ENCODE results near the gene EIF1.
"Not testable (repeated sequence)": the region's sequence is repeated elsewhere in the genome, so short reads cannot be mapped to it uniquely, and the experiment has no call there.

Gene EIF1

DNA sequence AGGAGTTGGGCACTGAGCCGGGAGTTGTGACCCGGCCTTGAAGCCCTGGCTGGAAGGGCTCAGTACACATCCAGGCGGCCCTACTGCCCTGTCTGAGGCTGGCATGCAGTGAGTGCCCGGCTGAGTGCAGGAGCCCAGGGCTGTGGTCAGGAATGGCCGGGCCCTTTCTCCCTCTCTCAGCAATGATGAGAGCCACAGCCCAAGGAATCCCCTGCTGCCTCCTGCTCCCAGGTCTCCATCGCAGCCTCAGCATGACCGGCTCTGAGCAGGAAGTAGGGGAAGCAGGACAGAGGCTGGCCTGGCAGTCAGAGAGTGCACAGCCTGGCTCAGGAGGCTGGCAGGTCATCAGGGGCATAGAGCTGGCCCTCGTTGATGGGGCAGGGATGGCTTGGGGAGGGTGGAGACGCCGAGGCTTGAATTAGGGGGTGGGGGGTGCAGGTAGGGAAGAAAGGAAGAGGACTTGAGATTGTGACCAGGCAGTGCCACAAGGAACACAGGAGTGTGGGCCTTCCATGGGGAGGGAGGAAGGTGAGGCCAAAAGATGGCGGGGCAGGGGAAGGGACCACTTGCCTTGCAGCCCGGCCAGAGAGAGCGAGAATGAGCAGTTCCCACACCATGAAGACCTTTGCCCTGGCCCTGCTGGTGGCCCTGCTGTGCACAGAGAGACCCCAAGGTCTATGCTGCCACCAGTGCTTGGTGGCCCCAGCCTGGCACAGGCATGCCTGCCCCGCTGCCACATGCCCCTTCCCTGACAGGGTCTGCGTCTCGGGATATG lies 32.2 kb upstream of the EIF1 start:
- no peak for DNase-seq

DNA sequence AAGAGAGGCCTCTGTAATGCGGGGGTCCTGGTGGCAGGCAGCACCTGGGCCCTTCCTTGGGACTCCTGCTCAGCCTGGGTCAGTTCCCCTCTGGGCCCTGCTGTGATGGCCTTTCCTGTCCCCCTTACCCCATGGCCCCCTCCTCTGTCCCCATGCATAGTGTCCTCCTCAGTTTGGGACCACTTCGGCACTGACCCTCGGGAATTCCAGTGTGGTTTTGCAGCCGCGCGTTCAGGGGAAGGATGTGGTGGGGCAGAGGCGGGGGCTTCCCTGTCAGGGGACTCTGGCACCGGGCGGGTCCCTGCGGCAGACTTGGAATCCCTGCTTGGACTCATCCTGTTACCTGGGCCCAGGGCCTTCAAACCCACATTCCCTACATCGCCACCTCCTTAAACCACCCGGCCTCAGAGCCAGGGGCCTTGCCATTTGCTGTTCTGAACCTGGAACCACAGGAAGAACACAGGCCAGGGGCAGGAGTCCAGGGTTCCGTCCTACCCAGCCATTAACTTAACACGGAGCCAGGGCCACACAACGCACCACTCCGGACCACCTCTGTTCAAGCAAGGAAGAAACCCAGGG lies 31.4 kb upstream of the EIF1 start:
- DNase-seq: no peak

DNA sequence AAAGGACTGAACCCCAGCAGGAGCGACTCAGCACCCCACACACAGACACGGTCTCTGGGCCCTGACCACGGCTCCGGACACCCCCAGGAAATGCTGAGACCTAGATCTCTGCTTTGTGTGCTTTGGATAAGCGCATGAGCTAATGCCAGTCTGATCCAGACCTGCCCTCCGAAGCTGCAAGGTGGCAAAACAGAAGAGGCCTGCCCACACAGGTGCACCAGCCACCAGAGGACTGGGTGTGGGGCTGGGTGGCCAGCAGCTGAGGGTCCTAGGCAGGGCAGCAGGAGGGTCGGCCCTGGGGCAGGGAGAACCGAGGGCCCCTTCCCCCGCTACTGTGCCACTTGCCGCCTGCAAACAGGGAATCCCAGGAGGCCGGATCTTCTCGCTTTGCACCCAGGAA lies 30.7 kb upstream of the EIF1 start:
- no peak for DNase-seq

DNA sequence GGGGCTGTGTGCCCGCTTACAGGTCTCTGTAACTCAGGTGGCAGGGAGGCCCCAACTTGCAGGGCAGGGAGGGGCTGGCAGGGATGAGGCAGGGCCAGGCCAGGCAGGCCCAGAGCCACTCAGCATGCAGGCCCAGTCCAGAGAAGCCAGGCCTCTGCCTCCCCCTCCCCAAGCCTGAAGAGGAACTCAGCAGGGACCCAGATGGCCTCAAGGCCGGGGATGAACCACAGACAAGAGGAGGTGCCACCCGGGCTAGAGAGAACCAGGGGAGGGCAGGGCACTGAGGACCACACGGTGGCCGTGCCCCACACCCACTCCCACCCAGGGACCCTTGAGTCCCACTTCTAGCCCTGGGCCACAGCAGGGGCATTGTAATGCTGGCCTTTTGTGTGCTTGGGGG lies 29.8 kb upstream of the EIF1 start:
- DNase-seq: no peak

DNA sequence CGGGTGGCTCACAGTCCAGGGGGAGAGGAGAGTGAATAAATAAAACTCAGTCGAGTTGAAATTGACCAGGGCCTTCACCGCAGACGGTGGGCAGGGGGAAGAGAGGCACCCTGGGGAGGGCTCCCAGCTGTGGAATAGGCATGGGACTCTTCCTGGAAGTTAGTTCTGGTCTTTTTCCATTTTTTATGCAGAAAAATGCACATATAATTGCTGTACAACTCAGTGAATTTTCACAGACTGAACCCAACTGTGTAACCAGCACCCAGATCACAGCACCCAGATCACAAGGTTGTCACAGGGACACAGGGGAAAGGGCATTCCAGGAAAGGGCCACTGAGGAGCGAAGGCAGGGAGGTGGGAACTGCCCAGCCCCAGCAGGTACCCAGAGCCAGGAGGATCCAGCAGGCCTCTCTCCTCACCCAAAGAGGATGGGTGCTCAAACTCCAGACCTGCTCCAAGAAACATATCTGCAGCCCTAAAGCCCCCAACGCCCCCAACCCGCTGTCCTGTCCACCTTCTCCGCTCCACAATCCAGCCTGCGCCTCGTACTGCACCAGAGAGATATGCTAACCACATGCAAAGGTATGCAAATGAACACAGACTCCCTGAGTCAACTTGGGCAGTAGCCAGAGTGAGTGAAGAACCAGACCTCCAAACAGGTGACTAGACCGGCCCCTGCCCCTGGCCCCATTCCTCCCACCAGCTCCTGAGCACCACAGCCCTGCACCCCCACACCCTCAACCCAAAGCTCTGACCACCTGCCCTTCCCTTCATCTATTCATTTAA lies 29.1 kb upstream of the EIF1 start:
- DNase-seq: no peak

DNA sequence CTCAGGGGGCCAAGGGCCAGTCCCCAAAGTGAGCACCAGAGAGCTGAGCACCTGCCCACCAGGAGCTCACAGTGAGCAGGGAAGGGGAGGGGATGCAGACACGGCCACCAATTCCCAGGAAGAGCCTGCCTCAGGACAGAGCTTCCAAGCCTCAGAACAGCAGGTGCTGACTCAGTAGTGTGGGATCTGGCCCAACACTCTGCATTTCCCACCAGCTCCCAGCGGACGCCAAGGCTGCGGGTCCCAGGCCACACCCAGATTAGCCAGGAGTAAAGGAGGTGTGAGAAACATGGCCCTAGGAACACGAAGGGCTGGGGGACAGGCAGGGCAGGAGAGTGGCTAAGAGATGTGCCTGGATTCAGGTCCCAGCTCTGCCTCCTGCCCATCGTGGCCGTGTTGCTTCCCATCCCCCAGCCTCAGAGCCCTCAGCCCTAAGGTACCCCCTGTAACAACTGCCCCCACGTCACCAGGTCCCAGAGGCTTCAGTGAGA lies 28.4 kb upstream of the EIF1 start:
- DNase-seq: no peak

DNA sequence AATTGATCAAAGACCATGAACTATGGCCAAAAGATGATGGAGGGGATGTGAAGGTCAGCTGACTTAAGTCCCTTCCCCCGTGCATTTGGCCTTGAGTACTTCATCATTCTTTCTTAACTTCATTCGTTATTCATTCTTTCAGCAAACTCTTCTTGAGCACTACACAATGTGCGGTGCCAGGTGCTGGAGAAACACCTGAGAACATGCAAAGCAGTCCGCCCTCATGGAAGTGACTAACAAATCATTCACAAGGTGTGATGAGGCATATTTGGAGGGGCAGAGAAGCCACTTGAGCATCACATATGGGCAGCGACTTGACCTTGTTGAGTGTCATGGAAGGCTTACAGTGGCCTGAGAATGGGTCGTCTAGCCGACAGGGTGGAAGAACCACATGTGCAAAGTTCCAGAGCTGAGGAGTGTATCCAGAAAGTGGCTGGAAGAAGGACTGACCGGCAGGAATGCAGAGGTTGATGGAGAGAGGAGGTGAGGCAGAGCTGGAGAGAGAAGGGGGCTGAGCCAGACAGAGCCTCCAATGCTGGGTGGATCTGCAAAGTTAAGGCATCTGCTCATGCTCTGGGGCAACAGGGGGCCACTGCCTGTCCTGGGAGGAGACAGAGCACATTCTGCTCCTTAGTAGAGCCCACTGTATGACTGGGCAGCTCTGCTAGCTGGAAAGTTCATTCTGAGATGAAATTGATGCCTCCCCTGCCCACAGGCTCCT lies 25.1 kb upstream of the EIF1 start:
- no peak for DNase-seq

DNA sequence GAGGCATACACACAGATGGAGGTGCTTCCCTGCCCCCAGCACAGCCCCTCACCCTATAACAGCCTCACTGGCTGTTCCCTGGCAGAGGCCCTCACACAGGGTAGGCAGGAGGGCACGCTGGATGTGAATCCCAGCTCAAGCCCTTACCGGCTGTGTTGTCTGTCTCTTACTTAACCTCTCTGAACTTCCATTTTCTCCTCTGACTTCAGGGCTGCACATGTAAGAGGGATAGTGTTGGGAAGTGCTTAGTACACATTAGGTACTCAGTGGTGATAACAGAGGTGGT lies 24.6 kb upstream of the EIF1 start:
- DNase-seq: no peak

DNA sequence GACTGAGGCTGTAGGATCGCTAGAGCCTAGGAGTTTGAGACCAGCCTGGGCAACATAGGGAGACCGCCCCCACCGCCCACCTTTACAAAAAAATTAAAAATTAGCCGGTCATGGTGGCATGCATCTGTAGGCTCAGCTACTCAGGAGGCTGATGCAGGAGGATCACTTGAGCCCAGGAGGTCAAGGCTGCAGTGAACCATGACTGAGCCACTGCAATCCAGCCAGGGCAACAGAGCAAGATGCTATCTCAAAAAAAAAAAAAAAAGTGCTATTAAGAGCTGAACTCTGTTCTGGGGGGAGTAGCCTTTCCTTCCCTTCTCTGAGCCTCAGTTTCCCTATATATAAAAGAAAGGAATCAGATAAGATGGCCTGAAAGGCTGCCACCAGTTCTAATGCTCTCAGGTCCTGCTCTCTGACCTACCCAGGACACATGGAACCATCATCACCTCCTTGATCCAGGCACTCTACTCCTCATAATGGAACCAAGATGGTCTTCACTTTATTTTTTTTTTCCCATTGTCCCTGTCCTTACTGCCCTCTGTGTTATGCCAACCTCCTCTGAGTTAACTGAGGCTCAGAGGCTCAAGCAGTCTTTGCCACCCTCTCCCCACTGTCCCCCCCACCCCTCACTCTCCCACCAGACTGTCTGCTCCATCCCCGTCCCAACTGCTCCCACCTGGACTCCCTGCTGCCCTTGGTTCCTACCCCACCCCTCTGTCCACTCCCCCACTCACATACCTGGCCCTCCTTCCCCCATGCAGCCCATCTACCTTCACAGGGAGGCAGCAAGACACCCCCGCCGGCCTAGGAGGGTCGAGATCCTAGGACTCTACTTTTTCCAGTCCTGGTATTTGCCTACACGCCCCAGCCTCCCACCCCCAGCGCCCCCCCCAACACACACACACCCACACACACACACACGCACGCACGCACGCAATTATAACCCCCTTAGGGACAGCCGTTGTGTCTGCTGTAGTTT lies 23.8 kb upstream of the EIF1 start:
- DNase-seq: no peak

DNA sequence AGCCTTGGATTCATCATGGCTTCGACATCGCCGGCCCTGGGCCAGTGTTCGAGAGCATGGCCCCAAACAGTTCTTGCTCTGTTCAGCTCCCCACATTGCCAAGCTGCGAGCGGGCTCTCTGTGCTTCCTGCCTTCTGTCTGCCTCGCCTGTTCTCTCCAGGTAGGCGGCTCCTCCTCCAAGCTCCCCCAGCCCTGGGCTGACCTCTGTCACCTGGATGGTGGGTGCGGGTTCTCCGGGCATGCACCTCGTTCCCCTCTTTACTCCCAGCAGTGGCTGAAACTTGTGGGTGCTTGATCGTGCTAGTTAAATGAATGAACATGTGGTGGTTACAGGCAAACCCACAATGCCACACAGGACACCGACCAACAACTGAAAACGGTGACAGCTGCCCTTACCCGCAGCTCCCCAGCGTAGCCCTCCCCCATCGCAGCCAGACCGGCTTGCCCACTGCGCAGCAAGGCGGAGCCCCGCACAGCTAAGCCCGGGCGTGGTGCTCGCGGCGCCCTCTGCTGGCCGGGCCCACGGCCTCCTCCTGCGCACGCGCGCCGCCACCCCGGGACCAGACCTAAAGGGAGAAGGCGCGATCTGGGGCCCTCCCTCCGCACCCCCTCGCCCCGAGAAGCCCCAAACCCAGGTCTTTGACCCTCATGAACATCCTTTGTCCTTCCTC lies 23.0 kb upstream of the EIF1 start:
- peak; percentile 98 for DNase-seq

DNA sequence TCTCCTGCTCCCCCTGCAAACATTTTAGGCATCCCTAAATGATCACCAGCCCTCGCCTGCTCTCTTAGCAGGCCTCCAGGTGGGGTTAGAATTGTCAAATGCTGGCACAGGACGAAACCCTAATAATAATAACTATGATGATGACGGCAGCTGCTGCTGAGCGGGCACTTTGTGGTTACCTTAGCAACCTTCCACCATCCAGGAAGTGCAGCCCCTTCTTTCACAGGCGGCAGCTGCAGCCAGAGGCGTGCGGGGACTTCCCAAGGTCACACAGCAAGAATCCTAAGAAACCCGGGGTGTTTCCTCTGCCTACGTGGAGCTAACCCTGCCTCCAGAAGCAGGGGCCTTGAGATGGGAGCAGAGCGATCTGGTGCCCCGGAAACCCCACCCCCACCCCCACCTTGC lies 22.4 kb upstream of the EIF1 start:
- peak; percentile 83 for DNase-seq

DNA sequence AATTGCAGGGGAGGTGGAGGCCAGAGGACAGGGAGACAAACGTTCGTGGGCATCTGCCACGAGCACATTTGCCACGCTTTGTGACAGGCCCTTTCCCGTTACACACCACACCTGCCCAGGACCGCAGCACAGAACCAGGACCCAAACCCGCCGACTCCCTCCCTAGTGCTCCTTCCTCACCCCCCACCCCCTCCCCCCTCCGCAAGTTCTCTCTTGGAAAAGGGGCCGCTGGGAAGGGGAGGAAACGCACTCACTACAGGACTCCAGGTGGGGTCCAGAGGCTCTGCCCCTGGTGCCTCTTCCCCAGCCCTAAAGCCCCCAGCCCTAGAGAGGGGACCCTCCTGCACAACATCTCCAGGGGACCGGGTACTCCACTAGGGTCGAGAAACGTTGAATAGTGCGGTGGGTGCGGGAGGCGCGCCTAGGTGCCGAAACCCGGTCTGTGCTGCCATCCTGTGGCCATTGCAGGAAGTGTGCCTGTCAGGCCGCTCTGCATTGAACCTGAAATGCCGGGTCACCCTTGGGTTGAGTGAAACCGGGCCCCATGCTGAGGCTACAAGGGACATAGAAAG lies 21.9 kb upstream of the EIF1 start:
- peak; percentile 95 for DNase-seq

DNA sequence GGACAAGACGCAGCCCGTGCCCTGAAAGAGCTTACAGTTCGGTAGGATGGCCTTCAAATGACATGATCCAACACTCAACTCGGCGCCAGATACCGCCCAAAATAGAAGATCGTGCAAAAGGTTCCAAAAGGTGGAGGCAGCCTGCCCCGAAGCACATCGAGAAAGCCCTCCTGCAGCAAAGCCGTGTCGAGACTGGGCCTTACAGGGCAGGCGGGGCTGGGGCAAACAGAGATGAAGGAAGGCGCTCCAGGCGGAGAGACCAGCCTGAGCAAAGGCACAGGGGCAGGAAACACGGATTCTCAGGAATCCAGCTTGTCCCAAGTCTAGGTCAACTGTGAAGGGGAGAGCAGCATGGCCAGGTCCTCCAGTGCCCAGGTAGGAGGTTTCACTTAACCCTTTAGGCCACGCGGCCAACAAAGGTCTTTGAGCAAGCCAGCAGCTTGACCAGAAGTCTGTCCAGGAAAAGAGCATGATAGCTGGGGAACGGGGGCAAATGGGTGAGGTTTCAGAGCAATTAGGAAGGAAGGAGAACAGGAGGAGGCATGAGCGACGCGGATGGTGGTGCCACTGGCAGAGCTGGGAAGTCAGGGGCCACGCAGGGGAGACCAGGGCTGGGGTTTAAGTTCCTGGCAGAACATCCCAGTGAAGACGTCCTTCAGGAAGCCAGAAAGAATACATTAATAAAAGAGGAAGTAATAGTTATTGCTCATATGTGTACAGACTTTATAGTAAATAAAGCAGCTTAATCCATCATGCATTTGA lies 21.2 kb upstream of the EIF1 start:
- no peak for DNase-seq

DNA sequence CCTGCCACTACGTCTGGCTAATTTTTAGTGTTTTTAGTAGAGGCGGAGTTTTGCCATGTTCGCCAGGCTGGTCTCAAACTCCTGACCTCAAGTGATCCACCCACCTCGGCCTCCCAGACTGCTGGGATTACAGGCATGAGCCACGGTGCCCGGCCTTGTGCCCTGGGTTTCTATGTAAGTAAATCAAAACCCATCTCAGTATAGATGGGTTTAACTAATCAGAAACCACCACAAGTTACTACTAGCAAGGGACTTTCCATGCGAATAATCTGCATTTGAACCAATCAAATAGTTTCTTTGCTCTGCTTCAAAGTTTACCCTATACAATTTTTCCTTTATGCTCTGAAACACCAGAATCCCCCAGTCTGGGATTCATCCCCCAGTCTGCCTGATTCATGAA lies 16.5 kb upstream of the EIF1 start:
- no peak for DNase-seq

DNA sequence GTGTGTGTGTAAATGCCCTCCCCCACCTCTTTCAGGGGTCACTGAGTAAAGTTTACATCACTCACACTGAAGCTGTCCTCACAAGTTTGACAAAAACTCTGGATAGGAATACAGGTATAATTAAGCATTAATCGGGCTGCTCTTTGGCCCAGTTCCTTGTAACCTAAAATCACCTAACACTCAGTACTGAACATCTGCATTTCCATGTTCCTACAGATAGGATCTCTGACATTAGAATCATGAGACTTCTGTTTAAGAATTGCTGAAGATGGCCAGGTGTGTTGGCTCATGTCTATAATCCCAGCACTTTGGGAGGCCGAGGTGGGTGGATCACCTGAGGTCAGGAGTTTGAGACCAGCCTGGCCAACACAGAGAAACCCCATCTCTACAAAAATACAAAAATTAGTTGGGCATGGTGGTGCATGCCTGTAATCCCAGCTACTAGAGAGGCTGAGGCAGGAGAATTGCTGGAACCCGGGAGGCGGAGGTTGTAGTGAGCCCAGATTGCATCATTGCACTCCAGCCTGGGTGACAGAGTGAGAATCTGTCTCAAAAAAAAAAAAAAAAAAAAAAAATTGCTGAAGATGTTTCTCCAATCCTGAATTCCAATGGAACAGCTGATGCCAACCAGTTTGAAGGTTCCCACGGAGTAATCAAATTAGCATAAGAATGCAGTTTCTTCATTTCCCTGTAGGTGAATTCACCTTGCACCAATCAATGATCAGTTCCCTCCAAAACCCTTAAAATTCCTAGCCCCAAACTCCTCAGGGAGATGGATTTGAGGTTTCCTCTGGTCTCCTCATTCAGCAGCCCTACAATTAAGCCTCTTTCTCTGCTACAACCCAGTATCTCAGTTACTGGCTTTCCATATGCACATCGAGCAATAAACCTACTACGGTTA lies 13.3 kb upstream of the EIF1 start:
- not testable (repeated sequence) for DNase-seq

DNA sequence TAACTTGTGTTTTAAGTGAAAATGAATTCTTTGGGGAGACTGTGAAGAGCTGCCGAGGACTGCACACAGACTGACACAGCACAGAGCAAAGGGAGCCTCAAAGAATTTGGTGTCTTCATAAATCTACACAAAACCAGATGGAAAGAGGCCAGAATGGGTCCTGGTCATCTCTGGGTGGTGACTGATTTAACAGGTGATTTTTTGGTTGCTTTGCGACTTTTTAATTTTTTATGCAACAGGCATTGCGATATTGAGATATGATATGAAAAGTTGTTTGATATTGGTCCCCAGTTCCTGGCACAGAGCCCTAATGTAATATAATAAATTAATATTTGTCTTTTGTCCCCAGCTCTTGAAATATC lies 12.6 kb upstream of the EIF1 start:
- no peak for DNase-seq

DNA sequence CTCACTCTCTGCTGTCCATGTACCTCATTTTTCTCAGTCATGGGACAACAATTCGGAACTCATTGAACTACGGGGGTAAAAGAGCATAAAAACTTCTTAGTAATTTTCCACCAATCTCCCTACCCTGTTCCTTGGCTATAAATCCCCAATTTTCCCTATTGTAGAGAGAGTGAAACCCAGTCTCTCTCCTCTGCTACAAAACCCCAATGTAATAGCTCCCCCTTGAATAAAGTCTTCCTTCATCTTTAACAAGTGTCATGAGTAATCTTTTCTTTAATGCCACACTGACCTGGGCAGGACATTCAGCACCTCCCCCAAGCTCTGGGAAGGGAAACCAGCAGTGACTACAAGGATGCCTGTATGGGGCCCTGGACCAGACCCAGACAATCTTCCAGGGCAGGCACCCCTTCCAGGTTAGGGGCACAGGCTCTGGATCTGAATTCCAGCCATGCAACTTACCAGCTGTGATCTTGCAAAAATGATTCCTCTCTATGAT lies 10.2 kb upstream of the EIF1 start:
- peak; percentile 68 for DNase-seq

DNA sequence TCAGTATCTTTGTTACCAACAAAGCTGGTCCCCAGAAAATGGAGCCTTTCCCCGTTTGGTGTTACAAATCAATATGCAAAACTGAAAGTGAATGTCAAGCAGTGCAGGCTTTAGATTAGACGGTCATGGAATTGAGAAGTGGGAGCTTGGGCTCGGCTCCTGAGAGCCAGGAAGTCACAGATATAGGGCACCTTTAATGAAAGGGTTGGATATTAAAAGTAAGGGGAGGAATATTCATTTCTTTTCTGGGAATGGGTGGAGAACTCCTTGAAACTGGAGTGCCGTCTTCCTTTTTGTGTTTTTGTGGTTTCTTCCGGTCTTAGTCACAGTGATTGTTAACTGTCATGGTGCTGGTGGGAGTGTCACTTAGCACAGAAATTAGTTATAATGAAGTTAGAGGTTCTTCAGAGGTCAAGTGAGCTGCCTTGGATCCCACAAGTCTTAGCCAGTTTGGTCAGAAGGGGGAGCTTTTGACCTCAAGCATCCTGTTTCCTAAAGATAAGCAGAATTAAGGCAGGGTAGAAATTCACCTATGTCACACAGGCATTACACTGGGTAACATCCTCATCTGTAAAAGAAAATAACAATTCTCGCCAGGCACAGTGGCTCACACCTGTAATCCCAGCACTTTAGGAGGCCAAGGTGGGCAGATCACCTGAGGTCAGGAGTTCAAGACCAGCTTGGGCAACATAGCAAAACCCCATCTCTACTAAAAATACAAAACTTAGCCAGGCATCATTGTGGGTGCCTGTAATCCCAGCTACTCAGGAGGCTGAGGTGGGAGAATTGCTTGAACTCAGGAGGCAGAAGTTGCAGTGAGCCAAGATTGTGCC lies 9.6 kb upstream of the EIF1 start:
- DNase-seq: no peak
